H9 (cell line): ENCODE measurements around the gene CPLX4. TPM values are rescaled to one million over a fixed set of nuclear protein-coding genes. Genes with fewer than 3 reads are reported as not detected.

Experiments
- DNase-seq: peaks from one replicate; pipeline ENCODE4 v3.0.0-alpha.2; 2017
- H2AFZ ChIP-seq: one replicate; pipeline ENCODE4 v1.6.1; 2013; ENCODE audit warnings: mild to moderate bottlenecking, low read length, control low read depth, moderate library complexity
- H2AK5ac ChIP-seq: 2 replicates; pipeline ENCODE4 v1.6.1; 2013; ENCODE audit warnings: low read length, control low read depth, mixed read lengths; ENCODE audit not compliant: insufficient read length
- H2BK120ac ChIP-seq: one replicate; pipeline ENCODE4 v1.6.1; 2013; ENCODE audit warnings: low read depth, mild to moderate bottlenecking, low read length, control low read depth, inconsistent platforms; ENCODE audit not compliant: poor library complexity, severe bottlenecking
- H2BK12ac ChIP-seq: 2 replicates; pipeline ENCODE4 v1.6.1; 2013; ENCODE audit warnings: low read length, control low read depth, mixed read lengths, low read depth; ENCODE audit not compliant: insufficient read length
- H2BK15ac ChIP-seq: 2 replicates; pipeline ENCODE4 v1.6.1; 2013; ENCODE audit warnings: low read depth, low read length, control low read depth
- H2BK20ac ChIP-seq: one replicate; pipeline ENCODE4 v1.6.1; 2013; ENCODE audit warnings: low read depth, mild to moderate bottlenecking, low read length, control low read depth, inconsistent platforms; ENCODE audit not compliant: poor library complexity, severe bottlenecking
- H2BK5ac ChIP-seq: 2 replicates; pipeline ENCODE4 v1.6.1; 2013; ENCODE audit warnings: low read length, control low read depth, mixed read lengths; ENCODE audit not compliant: insufficient read length
- H3K14ac ChIP-seq: 2 replicates; pipeline ENCODE4 v1.6.1; 2013; ENCODE audit warnings: low read length, control low read depth; ENCODE audit not compliant: insufficient read depth
- H3K18ac ChIP-seq: 2 replicates; pipeline ENCODE4 v1.6.1; 2013; ENCODE audit warnings: low read depth, mild to moderate bottlenecking, mixed read lengths, low read length, control low read depth; ENCODE audit not compliant: insufficient read length
- H3K23ac ChIP-seq: 2 replicates; pipeline ENCODE4 v1.6.1; 2013; ENCODE audit warnings: low read length, control low read depth, mixed read lengths, low read depth; ENCODE audit not compliant: insufficient read length
- H3K23me2 ChIP-seq: 2 replicates; pipeline ENCODE4 v1.6.1; 2013; ENCODE audit warnings: low read depth, mild to moderate bottlenecking, mixed read lengths, low read length, control low read depth; ENCODE audit not compliant: insufficient read length, poor library complexity, severe bottlenecking
- H3K27ac ChIP-seq: 2 replicates; pipeline ENCODE4 v1.5.1; 2013; ENCODE audit warnings: low read length, control low read depth, mixed read lengths, low read depth; ENCODE audit not compliant: insufficient read length
- H3K27me3 ChIP-seq: 2 replicates; pipeline ENCODE4 v1.6.1; 2013; ENCODE audit warnings: low read length, control low read depth, inconsistent platforms; ENCODE audit not compliant: insufficient read depth
- H3K4ac ChIP-seq: 2 replicates; pipeline ENCODE4 v1.6.1; 2013; ENCODE audit warnings: low read depth, mild to moderate bottlenecking, control low read depth, inconsistent platforms, low read length, moderate library complexity
- H3K4me1 ChIP-seq: 2 replicates; pipeline ENCODE4 v1.6.1; 2013; ENCODE audit warnings: low read length, control low read depth, inconsistent platforms; ENCODE audit not compliant: insufficient read depth
- H3K4me2 ChIP-seq: 2 replicates; pipeline ENCODE4 v1.6.1; 2013; ENCODE audit warnings: low read length, control low read depth, mixed read lengths; ENCODE audit not compliant: insufficient read length, insufficient read depth
- H3K56ac ChIP-seq: 2 replicates; pipeline ENCODE4 v1.6.1; 2013; ENCODE audit warnings: low read depth, mild to moderate bottlenecking, mixed read lengths, low read length, control low read depth; ENCODE audit not compliant: insufficient read length
- H3K79me1 ChIP-seq: 2 replicates; pipeline ENCODE4 v1.6.1; 2013; ENCODE audit warnings: low read depth, mild to moderate bottlenecking, moderate library complexity, low read length, control low read depth, inconsistent platforms; ENCODE audit not compliant: insufficient read depth, poor library complexity, severe bottlenecking
- H3K79me2 ChIP-seq: 2 replicates; pipeline ENCODE4 v1.6.1; 2013; ENCODE audit warnings: low read length, control low read depth, inconsistent platforms; ENCODE audit not compliant: insufficient read depth
- H3K9ac ChIP-seq: 2 replicates; pipeline ENCODE4 v1.6.1; 2013; ENCODE audit warnings: low read length, control low read depth, mixed read lengths; ENCODE audit not compliant: insufficient read length; ENCODE audit errors: extremely low read depth
- H3K9me3 ChIP-seq: one replicate; pipeline ENCODE4 v1.6.1; 2013; ENCODE audit warnings: low read depth, low read length, inconsistent platforms; ENCODE audit not compliant: control insufficient read depth
- H3T11ph ChIP-seq: one replicate; pipeline ENCODE4 v1.6.1; 2013; ENCODE audit warnings: mild to moderate bottlenecking, low read length, control low read depth, inconsistent platforms
- H4K20me1 ChIP-seq: one replicate; pipeline ENCODE4 v1.6.1; 2013; ENCODE audit not compliant: control insufficient read depth, insufficient read length, insufficient read depth
- H4K5ac ChIP-seq: 2 replicates; pipeline ENCODE4 v1.6.1; 2013; ENCODE audit warnings: low read depth, mild to moderate bottlenecking, mixed read lengths, low read length, control low read depth; ENCODE audit not compliant: insufficient read length
- H4K8ac ChIP-seq: replicated peaks from 2 replicates; pipeline ENCODE4 v1.6.1; 2013; ENCODE audit warnings: low read length, control low read depth, mixed read lengths, low read depth; ENCODE audit not compliant: insufficient read length
- H4K91ac ChIP-seq: 2 replicates; pipeline ENCODE4 v1.6.1; 2013; ENCODE audit warnings: low read depth, mild to moderate bottlenecking, moderate library complexity, mixed read lengths, low read length, control low read depth; ENCODE audit not compliant: insufficient read length
- H3K27ac Mint-ChIP-seq, 3 experiments: 2 replicates in 2 of 3; 3 replicates in 1 of 3; pipeline ENCODE4 v1.8.0; 2020 to 2021; ENCODE audit warnings: mixed read lengths in 3 of 3, mild to moderate bottlenecking in 1 of 3, moderate library complexity in 1 of 3
- H3K27me3 Mint-ChIP-seq: 2 replicates; pipeline ENCODE4 v1.8.0; 2021; ENCODE audit warnings: low read depth, mild to moderate bottlenecking, moderate library complexity, mixed read lengths
- H3K36me3 Mint-ChIP-seq, 3 experiments: 2 replicates in 2 of 3; 3 replicates in 1 of 3; pipeline ENCODE4 v1.8.0; 2020 to 2021; ENCODE audit warnings: low read depth in 3 of 3, mixed read lengths in 3 of 3; ENCODE audit not compliant: insufficient read depth in 1 of 3
- H3K4me1 Mint-ChIP-seq, 2 experiments: 2 replicates each; pipeline ENCODE4 v1.8.0; 2020; ENCODE audit warnings: mixed read lengths in 2 of 2
- H3K4me3 Mint-ChIP-seq, 2 experiments: 2 replicates in 1 of 2; 3 replicates in 1 of 2; pipeline ENCODE4 v1.8.0; 2020 to 2021; ENCODE audit warnings: mild to moderate bottlenecking in 2 of 2, mixed read lengths in 2 of 2, moderate library complexity in 1 of 2
- H3K9me3 Mint-ChIP-seq, 2 experiments: 2 replicates in 1 of 2; 3 replicates in 1 of 2; pipeline ENCODE4 v1.8.0; 2020; ENCODE audit warnings: mild to moderate bottlenecking in 2 of 2, mixed read lengths in 2 of 2, moderate library complexity in 1 of 2
- WGBS: extraction: QIAGEN DNeasy Blood & Tissue Kit; methylation state at CpG from one replicate; pipeline ENCODE4 v1.1.7; 2013; ENCODE audit warnings: missing lambda C conversion rate, low lambda C conversion rate, mixed read lengths; ENCODE audit not compliant: insufficient read length; ENCODE audit errors: extremely low coverage; 5-methylcytosine and 5-hydroxymethylcytosine counted together
- total RNA-seq: library from RNA; stranded (reverse); gene quantifications from 2 replicates; pipeline ENCODE4 v1.2.1, GENCODE V29; 2021
- TF ChIP-seq, protein P1 (sequence below): fragments of 200-600 bp; sonication (generic); conservative IDR thresholded peaks from 3 replicates; pipeline ENCODE4 v1.8.0; 2021; ENCODE audit warnings: antibody characterized with exemption, mild to moderate bottlenecking

Gene CPLX4
- total RNA-seq, 1 experiment from 2014 or later = not detected

GRCh38 chr18:59344996-59345395 is 26.5 kb upstream of the CPLX4 start:
- no peak overlapping the region for H2BK5ac ChIP-seq
- H3K27me3 Mint-ChIP-seq = no peaks in the 10 kb centered on the region
- no CpG with 5 or more reads among the region's 1 CpG for WGBS
- H3K4me1 ChIP-seq = no peaks in the 10 kb centered on the region
- no peak overlapping the region for H2BK12ac ChIP-seq
- H3K18ac ChIP-seq = no peak overlapping the region
- no peaks in the 10 kb centered on the region; a peak in 1 of 5 replicates for H3K9me3 Mint-ChIP-seq
- no peak overlapping the region for H4K5ac ChIP-seq
- no peak overlapping the region for H2BK120ac ChIP-seq
- no peak overlapping the region for H4K91ac ChIP-seq
- DNase-seq = no peak
- no peak overlapping the region for H3K9ac ChIP-seq
- no peak overlapping the region for H2AFZ ChIP-seq
- no peak overlapping the region for H3K4me2 ChIP-seq
- H2BK15ac ChIP-seq = no peak overlapping the region
- no peak overlapping the region for H3K4ac ChIP-seq
- no peak overlapping the region for H3K27ac Mint-ChIP-seq
- H3T11ph ChIP-seq = no peak overlapping the region
- no peaks in the 10 kb centered on the region for H3K27me3 ChIP-seq
- no peak overlapping the region for H2AK5ac ChIP-seq
- H3K79me2 ChIP-seq = no peaks in the 10 kb centered on the region; the same call in 1 of the 2 replicates
- H3K9me3 ChIP-seq = no peaks in the 10 kb centered on the region
- no peak overlapping the region for H2BK20ac ChIP-seq
- H3K56ac ChIP-seq = no peak overlapping the region
- no peak overlapping the region for H3K14ac ChIP-seq
- TF ChIP-seq, protein P1, sequence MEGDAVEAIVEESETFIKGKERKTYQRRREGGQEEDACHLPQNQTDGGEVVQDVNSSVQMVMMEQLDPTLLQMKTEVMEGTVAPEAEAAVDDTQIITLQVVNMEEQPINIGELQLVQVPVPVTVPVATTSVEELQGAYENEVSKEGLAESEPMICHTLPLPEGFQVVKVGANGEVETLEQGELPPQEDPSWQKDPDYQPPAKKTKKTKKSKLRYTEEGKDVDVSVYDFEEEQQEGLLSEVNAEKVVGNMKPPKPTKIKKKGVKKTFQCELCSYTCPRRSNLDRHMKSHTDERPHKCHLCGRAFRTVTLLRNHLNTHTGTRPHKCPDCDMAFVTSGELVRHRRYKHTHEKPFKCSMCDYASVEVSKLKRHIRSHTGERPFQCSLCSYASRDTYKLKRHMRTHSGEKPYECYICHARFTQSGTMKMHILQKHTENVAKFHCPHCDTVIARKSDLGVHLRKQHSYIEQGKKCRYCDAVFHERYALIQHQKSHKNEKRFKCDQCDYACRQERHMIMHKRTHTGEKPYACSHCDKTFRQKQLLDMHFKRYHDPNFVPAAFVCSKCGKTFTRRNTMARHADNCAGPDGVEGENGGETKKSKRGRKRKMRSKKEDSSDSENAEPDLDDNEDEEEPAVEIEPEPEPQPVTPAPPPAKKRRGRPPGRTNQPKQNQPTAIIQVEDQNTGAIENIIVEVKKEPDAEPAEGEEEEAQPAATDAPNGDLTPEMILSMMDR = no peak
- H3K4me3 Mint-ChIP-seq = no peak overlapping the region
- no peak overlapping the region for H4K8ac ChIP-seq
- no peaks in the 10 kb centered on the region for H4K20me1 ChIP-seq
- H3K4me1 Mint-ChIP-seq = no peaks in the 10 kb centered on the region
- H3K79me1 ChIP-seq = no peaks in the 10 kb centered on the region
- no peak overlapping the region for H3K23ac ChIP-seq
- peaks cover 74 to 87% (median 86%) of the 10 kb centered on the region in 3 experiments for H3K36me3 Mint-ChIP-seq
- no peak overlapping the region for H3K27ac ChIP-seq
- no peaks in the 10 kb centered on the region for H3K23me2 ChIP-seq
